Effector CD8-positive, alpha-beta T cell (primary cell): ENCODE measurements around the gene DAZ3.
"Not testable (repeated sequence)": the region's sequence is repeated elsewhere in the genome, so short reads cannot be mapped to it uniquely, and the experiment has no call there.

Experiments used
- DNase-seq: peaks from one replicate; lab custom pipeline; 2025; lab: John Stamatoyannopoulos, UW
- total RNA-seq, 4 experiments: gene quantifications; one replicate each; lab custom pipeline; 2026; lab: John Stamatoyannopoulos, UW

DAZ3 gene
- total RNA-seq, result 0 reads per million in 4 experiments

- DNase-seq, result not testable (repeated sequence)
These were observed at the start of gene DAZ3 for GRCh38 chrY:24813293-24813692. Gene DAZ3, minus strand, starts transcription at chrY:24813393. Its CDS starts 208 bp downstream, at chrY:24813185.

DNA sequence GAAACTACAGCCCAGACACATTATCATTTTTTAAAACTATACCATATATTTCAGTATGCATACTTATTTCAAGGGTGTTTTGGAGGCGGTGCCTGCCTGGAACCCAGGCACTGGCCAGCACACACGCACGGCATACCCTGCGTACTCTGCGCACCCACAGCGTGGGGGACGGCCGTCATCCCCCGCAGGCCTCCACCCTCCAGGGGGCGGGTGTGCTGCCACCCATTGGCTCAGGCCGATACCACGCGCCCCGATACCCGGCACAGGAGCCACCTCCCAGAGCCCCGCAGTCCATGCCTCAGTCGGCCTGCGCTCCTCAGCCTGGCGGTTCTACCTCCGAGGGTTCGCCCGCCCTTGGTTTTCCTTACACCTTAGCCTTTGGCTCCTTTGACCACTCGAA lies 20.4 kb upstream of the DAZ3 start, which contains the start of gene DAZ4:
TSS of gene DAZ4 (plus strand) at position 301 of the 400 bp plus-strand sequence. CDS start 208 bp downstream, outside the sequence.
- DNase-seq, result not testable (repeated sequence)

GRCh38 chrY:24825069-24825468 lies 11.9 kb upstream of the DAZ3 start:
- DNase-seq, result not testable (repeated sequence)

GRCh38 chrY:24824184-24824879 lies 11.1 kb upstream of the DAZ3 start:
- DNase-seq, result not testable (repeated sequence)

- not testable (repeated sequence) for DNase-seq
These were observed 8.6 kb upstream of the DAZ3 start for GRCh38 chrY:24821836-24822235.
